ENCODE data around the gene TINAG. TPM values are rescaled to one million over a fixed set of nuclear protein-coding genes. Genes with fewer than 3 reads are reported as not detected.

TINAG gene
- total RNA-seq, 1 experiment from 2014 or later, result 12.6 TPM

GRCh38 chr6:54415517-54415916, 107.3 kb downstream of the TINAG start:
- Mint-ChIP-seq H3K36me3 (ENCODE audit: insufficient read depth, unreplicated experiment) (no peaks in the 10 kb centered on the region), H3K4me3 (ENCODE audit: low read depth, unreplicated experiment) (no peak overlapping the region), H3K4me1 (ENCODE audit: low read depth, unreplicated experiment) (no peaks in the 10 kb centered on the region), H3K9me3 (ENCODE audit: low read depth, unreplicated experiment) (no peaks in the 10 kb centered on the region), H3K27ac (ENCODE audit: unreplicated experiment) (no peak overlapping the region), H3K27me3 (ENCODE audit: unreplicated experiment) (no peaks in the 10 kb centered on the region)
- BruUV-seq (replicated peaks), result no TSS peak
- TF ChIP-seq CTCF (IDR thresholded peaks at IDR 0.05; ENCODE audit: unreplicated experiment), result no peak
- intact Hi-C loops (cut with micrococcal nuclease; ENCODE audit: unreplicated experiment), result no loop called here
- CTCF ChIA-PET, result no interaction called here
- no peak for DNase-seq

DNA sequence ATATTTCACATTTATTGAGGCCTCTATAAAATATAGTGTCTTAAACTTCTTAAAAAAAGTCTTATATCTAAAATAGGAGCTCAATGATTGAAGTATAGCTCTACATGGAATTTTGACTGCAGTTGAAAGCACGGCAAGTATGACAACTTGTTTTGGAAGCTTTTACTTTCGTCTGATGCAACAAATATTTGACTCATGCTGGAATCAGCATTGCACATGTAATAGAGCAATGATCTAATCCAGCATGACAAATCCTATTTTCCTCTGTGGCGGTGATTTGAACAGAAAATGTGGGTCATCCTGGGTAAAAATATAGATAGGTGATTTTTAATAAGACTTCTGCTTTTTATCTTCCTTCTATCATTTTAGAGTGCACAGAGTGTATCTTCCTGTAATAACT, 111.6 kb downstream of the TINAG start:
- Mint-ChIP-seq H3K36me3 (ENCODE audit: insufficient read depth, unreplicated experiment) (no peaks in the 10 kb centered on the region), H3K9me3 (ENCODE audit: low read depth, unreplicated experiment) (no peaks in the 10 kb centered on the region), H3K27ac (ENCODE audit: unreplicated experiment) (peak overlapping the region; percentile 76), H3K4me1 (ENCODE audit: low read depth, unreplicated experiment) (no peaks in the 10 kb centered on the region), H3K27me3 (ENCODE audit: unreplicated experiment) (no peaks in the 10 kb centered on the region), H3K4me3 (ENCODE audit: low read depth, unreplicated experiment) (no peak overlapping the region)
- no peak for TF ChIP-seq CTCF (IDR thresholded peaks at IDR 0.05; ENCODE audit: unreplicated experiment)
- no TSS peak for BruUV-seq (replicated peaks)
- CTCF ChIA-PET, result interaction anchor here (0.5 to 1.0 kb wide), 5 partner anchors 17 to 424 kb away, joined by 3 to 4 read pairs (median 3); no protein-coding TSS in a partner anchor
- intact Hi-C loops (cut with micrococcal nuclease; ENCODE audit: unreplicated experiment), result no loop called here
- DNase-seq, result no peak

DNA sequence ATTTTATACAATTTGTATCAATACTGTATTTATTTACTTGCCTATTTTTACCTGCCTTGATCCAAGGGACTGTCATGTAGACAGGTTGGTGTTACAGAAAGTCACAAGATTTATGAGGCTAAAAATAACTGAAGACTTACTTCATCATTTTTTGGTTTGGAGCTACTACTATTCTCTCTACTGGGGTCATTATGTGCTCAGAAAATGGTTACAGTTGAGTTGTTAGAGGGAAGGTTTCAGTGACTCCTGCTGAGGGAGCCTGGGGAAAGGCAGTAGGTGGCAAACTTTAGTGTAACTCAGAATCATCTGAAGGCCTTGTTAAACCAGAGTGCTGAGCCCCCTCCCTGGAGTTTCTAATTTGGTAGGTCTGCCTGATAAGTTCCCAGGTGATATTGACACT, 118.8 kb downstream of the TINAG start:
- no TSS peak for BruUV-seq (replicated peaks)
- no peak overlapping the region for H3K27ac Mint-ChIP-seq (ENCODE audit: unreplicated experiment)
- intact Hi-C loops (cut with micrococcal nuclease; ENCODE audit: unreplicated experiment), result no loop called here
- no peaks in the 10 kb centered on the region for H3K9me3 Mint-ChIP-seq (ENCODE audit: low read depth, unreplicated experiment)
- H3K27me3 Mint-ChIP-seq (ENCODE audit: unreplicated experiment), result no peaks in the 10 kb centered on the region
- no peaks in the 10 kb centered on the region for H3K36me3 Mint-ChIP-seq (ENCODE audit: insufficient read depth, unreplicated experiment)
- no peak for TF ChIP-seq CTCF (IDR thresholded peaks at IDR 0.05; ENCODE audit: unreplicated experiment)
- DNase-seq, result no peak
- H3K4me1 Mint-ChIP-seq (ENCODE audit: low read depth, unreplicated experiment), result no peaks in the 10 kb centered on the region
- CTCF ChIA-PET, result no interaction called here
- H3K4me3 Mint-ChIP-seq (ENCODE audit: low read depth, unreplicated experiment), result no peak overlapping the region

- intact Hi-C loops (cut with micrococcal nuclease; ENCODE audit: unreplicated experiment), result no loop called here
- CTCF ChIA-PET, result no interaction called here
- Mint-ChIP-seq H3K36me3 (ENCODE audit: insufficient read depth, unreplicated experiment) (no peaks in the 10 kb centered on the region), H3K9me3 (ENCODE audit: low read depth, unreplicated experiment) (no peaks in the 10 kb centered on the region), H3K27me3 (ENCODE audit: unreplicated experiment) (no peaks in the 10 kb centered on the region), H3K27ac (ENCODE audit: unreplicated experiment) (no peak overlapping the region), H3K4me1 (ENCODE audit: low read depth, unreplicated experiment) (no peaks in the 10 kb centered on the region), H3K4me3 (ENCODE audit: low read depth, unreplicated experiment) (no peak overlapping the region)
- no TSS peak for BruUV-seq (replicated peaks)
- DNase-seq, result no peak
- no peak for TF ChIP-seq CTCF (IDR thresholded peaks at IDR 0.05; ENCODE audit: unreplicated experiment)
Observed at GRCh38 chr6:54427396-54427937, 119.2 kb downstream of the TINAG start.

All from Calu3 (cell line).